H1 (cell line): ENCODE measurements around the gene GRM1. TPM values are rescaled to one million over a fixed set of nuclear protein-coding genes. Genes with fewer than 3 reads are reported as not detected.

Experiments used
- CTCF ChIA-PET: fragments of 300-600 bp; sonication (Branson Sonifier 250); formaldehyde crosslinking; loops from one replicate; lab custom pipeline; 2021; ENCODE audit not compliant: partially characterized antibody; lab: Charles Lee
- POLR2A ChIA-PET: fragments of 300-600 bp; sonication (Branson Sonifier 250); formaldehyde crosslinking; loops from one replicate; lab custom pipeline; 2021; ENCODE audit warnings: inconsistent platforms; ENCODE audit not compliant: partially characterized antibody; lab: Charles Lee
- DNase-seq, 2 experiments: peaks; one replicate each; pipeline versions ENCODE4 v3.0.0 to v3.0.0-alpha.2; 2010 to 2022; ENCODE audit warnings: low spot score in 2 of 2, low read depth in 1 of 2, mixed read lengths in 1 of 2
- FAIRE-seq: peaks from 2 replicates; lab custom pipeline; 2011; peaks lifted over from hg19 to GRCh38; lab: Jason Lieb, UNC
- H2AFZ ChIP-seq: 2 replicates; pipeline ENCODE4 v1.8.1; 2012; ENCODE audit warnings: low read length, inconsistent platforms
- H2AK5ac ChIP-seq: 2 replicates; pipeline ENCODE4 v1.6.1; 2013; ENCODE audit warnings: low read depth, low read length
- H2BK120ac ChIP-seq: replicated peaks from 2 replicates; pipeline ENCODE3; 2013; ENCODE audit warnings: low read depth, low read length, inconsistent platforms
- H2BK12ac ChIP-seq: 2 replicates; pipeline ENCODE4 v1.6.1; 2013; ENCODE audit warnings: low read depth, low read length
- H2BK15ac ChIP-seq: 2 replicates; pipeline ENCODE4 v1.6.1; 2013; ENCODE audit warnings: low read length
- H2BK20ac ChIP-seq: 2 replicates; pipeline ENCODE4 v1.6.1; 2013; ENCODE audit warnings: low read length
- H2BK5ac ChIP-seq: 2 replicates; pipeline ENCODE4 v1.6.1; 2013; ENCODE audit warnings: low read depth, low read length
- H3K14ac ChIP-seq: 2 replicates; pipeline ENCODE4 v1.6.1; 2013; ENCODE audit warnings: inconsistent platforms; ENCODE audit not compliant: insufficient read length
- H3K18ac ChIP-seq: 2 replicates; pipeline ENCODE4 v1.6.1; 2013; ENCODE audit warnings: low read length; ENCODE audit errors: extremely low read depth
- H3K23ac ChIP-seq: 2 replicates; pipeline ENCODE4 v1.6.1; 2013; ENCODE audit warnings: inconsistent platforms; ENCODE audit not compliant: insufficient read length
- H3K23me2 ChIP-seq: 2 replicates; pipeline ENCODE4 v1.6.1; 2013; ENCODE audit warnings: low read depth, low read length
- H3K27ac ChIP-seq: 2 replicates; pipeline ENCODE4 v1.6.1; 2011; ENCODE audit warnings: low read depth, low read length, inconsistent platforms
- H3K27me3 ChIP-seq, 4 experiments: replicated peaks in 1 of 4; 1 replicate in 1 of 4; 2 replicates in 3 of 4; pipeline versions ENCODE4 v1.6.1 to v1.8.1; 2011 to 2013; ENCODE audit warnings: low read length in 3 of 4, mild to moderate bottlenecking in 3 of 4, inconsistent platforms in 2 of 4, mixed read lengths in 2 of 4, moderate library complexity in 1 of 4; ENCODE audit not compliant: control insufficient read depth in 3 of 4, insufficient read depth in 3 of 4; ENCODE audit errors: extremely low read depth in 1 of 4
- H3K36me3 ChIP-seq, 4 experiments: 2 replicates each; pipeline versions ENCODE4 v1.6.1 to v1.8.1; 2011 to 2013; ENCODE audit warnings: mild to moderate bottlenecking in 4 of 4, low read length in 3 of 4, moderate library complexity in 2 of 4, control low read depth in 1 of 4, inconsistent platforms in 1 of 4; ENCODE audit not compliant: insufficient read depth in 4 of 4, control insufficient read depth in 2 of 4
- H3K4ac ChIP-seq: replicated peaks from 2 replicates; pipeline ENCODE3; 2013; ENCODE audit warnings: low read length, low read depth, mixed read lengths, inconsistent platforms; ENCODE audit not compliant: insufficient read length
- H3K4me1 ChIP-seq, 4 experiments: replicated peaks in 1 of 4; 1 replicate in 1 of 4; 2 replicates in 3 of 4; pipeline versions ENCODE4 v1.6.1 to v1.8.1; 2011 to 2013; ENCODE audit warnings: low read length in 3 of 4, inconsistent platforms in 2 of 4, mixed read lengths in 1 of 4; ENCODE audit not compliant: insufficient read depth in 4 of 4, control insufficient read depth in 3 of 4
- H3K4me2 ChIP-seq, 2 experiments: 2 replicates each; pipeline versions ENCODE4 v1.6.1 to v1.8.1; 2011 to 2013; ENCODE audit warnings: low read depth in 2 of 2, low read length in 2 of 2, control low read depth in 1 of 2, inconsistent platforms in 1 of 2, mild to moderate bottlenecking in 1 of 2; ENCODE audit not compliant: insufficient read depth in 1 of 2
- H3K4me3 ChIP-seq, 4 experiments: fragments of 200-600, 300-600 bp in 1 of 4; sonication (generic), shearing (Covaris generic), sonication (Bioruptor Twin) in 1 of 4; 2 replicates each; pipeline versions ENCODE4 v1.5.1 to v1.8.1; 2011 to 2016; ENCODE audit warnings: low read length in 4 of 4, low read depth in 3 of 4, control low read depth in 2 of 4, inconsistent platforms in 2 of 4, mild to moderate bottlenecking in 2 of 4, mixed read lengths in 1 of 4, moderate library complexity in 1 of 4; ENCODE audit not compliant: insufficient read depth in 2 of 4; ENCODE audit errors: extremely low read depth in 1 of 4
- H3K56ac ChIP-seq: replicated peaks from 2 replicates; pipeline ENCODE3; 2013; ENCODE audit warnings: low read depth, mild to moderate bottlenecking, mixed read lengths, low read length, inconsistent platforms; ENCODE audit not compliant: insufficient read length
- H3K79me1 ChIP-seq: 2 replicates; pipeline ENCODE4 v1.6.1; 2013; ENCODE audit warnings: low read depth, low read length, control low read depth
- H3K79me2 ChIP-seq, 2 experiments: 2 replicates each; pipeline versions ENCODE4 v1.6.1 to v1.8.1; 2012 to 2013; ENCODE audit warnings: low read length in 2 of 2, mild to moderate bottlenecking in 2 of 2, inconsistent platforms in 1 of 2; ENCODE audit not compliant: insufficient read depth in 2 of 2, control insufficient read depth in 1 of 2
- H3K9ac ChIP-seq, 4 experiments: replicated peaks in 1 of 4; 1 replicate in 1 of 4; 2 replicates in 3 of 4; pipeline versions ENCODE4 v1.6.1 to v1.8.1; 2011 to 2013; ENCODE audit warnings: low read depth in 3 of 4, low read length in 3 of 4, control low read depth in 2 of 4, mild to moderate bottlenecking in 2 of 4, moderate library complexity in 2 of 4, inconsistent platforms in 1 of 4; ENCODE audit errors: extremely low read depth in 1 of 4
- H3K9me3 ChIP-seq, 2 experiments: 2 replicates each; pipeline versions ENCODE4 v1.6.1 to v1.8.1; 2012 to 2013; ENCODE audit warnings: mild to moderate bottlenecking in 2 of 2, moderate library complexity in 2 of 2, control low read depth in 1 of 2, inconsistent platforms in 1 of 2, low read depth in 1 of 2, low read length in 1 of 2, mixed read lengths in 1 of 2; ENCODE audit not compliant: insufficient read depth in 2 of 2
- H4K20me1 ChIP-seq, 2 experiments: replicated peaks in 1 of 2; 2 replicates each; pipeline versions ENCODE3 to v1.8.1; 2011 to 2013; ENCODE audit warnings: inconsistent platforms in 2 of 2, low read length in 2 of 2, mild to moderate bottlenecking in 1 of 2; ENCODE audit not compliant: insufficient read depth in 2 of 2, control insufficient read depth in 1 of 2
- H4K5ac ChIP-seq: 2 replicates; pipeline ENCODE4 v1.6.1; 2013; ENCODE audit warnings: low read length, low read depth, mixed read lengths, inconsistent platforms; ENCODE audit not compliant: insufficient read length
- H4K8ac ChIP-seq: 2 replicates; pipeline ENCODE4 v1.8.0; 2013; ENCODE audit warnings: mild to moderate bottlenecking, moderate library complexity, low read length, inconsistent platforms; ENCODE audit not compliant: insufficient read depth; ENCODE audit errors: extremely low read depth
- H4K91ac ChIP-seq: replicated peaks from 2 replicates; pipeline ENCODE3; 2013; ENCODE audit warnings: low read length, mixed read lengths, inconsistent platforms; ENCODE audit not compliant: insufficient read length
- CBX5 ChIP-seq: fragments of 300-800, 300-1000 bp; sonication (generic); IDR thresholded peaks from 2 replicates; pipeline ENCODE4 v1.7.1; 2016; ENCODE audit warnings: antibody characterized with exemption, low read length, low read depth
- CHD1 ChIP-seq: IDR thresholded peaks from 2 replicates; pipeline ENCODE4 v1.6.1; 2012; ENCODE audit warnings: low read depth, low read length, improper control_type of control experiment
- CHD2 ChIP-seq: IDR thresholded peaks from 2 replicates; pipeline ENCODE4 v1.6.1; 2012; ENCODE audit warnings: low read length, improper control_type of control experiment
- JUN ChIP-seq: IDR thresholded peaks from 2 replicates; pipeline ENCODE4 v1.6.1; 2011; ENCODE audit warnings: low read depth, mild to moderate bottlenecking, improper control_type of control experiment, low read length
- MAFK ChIP-seq: IDR thresholded peaks from 2 replicates; pipeline ENCODE4 v1.6.1; 2012; ENCODE audit warnings: low read depth, mild to moderate bottlenecking, improper control_type of control experiment, low read length
- PHF8 ChIP-seq: fragments of 200-600 bp; sonication (generic); conservative IDR thresholded peaks from 2 replicates; pipeline ENCODE4 v1.7.1; 2012; ENCODE audit warnings: low read depth, mild to moderate bottlenecking, inconsistent platforms, low read length, moderate library complexity
- POLR2AphosphoS5 ChIP-seq: IDR thresholded peaks from 2 replicates; pipeline ENCODE4 v1.6.1; 2011; ENCODE audit warnings: low read depth, low read length
- RAD21 ChIP-seq, 2 experiments: IDR thresholded peaks in 1 of 2; conservative IDR thresholded peaks in 1 of 2; 2 replicates each; pipeline ENCODE4 v1.6.1; 2011; ENCODE audit warnings: low read depth in 2 of 2, low read length in 2 of 2, improper control_type of control experiment in 1 of 2, inconsistent platforms in 1 of 2, mild to moderate bottlenecking in 1 of 2, moderate library complexity in 1 of 2
- SIRT6 ChIP-seq: IDR thresholded peaks from one replicate; pipeline ENCODE4 v1.7.1; 2012; ENCODE audit warnings: low read length, inconsistent platforms
- SP1 ChIP-seq: IDR thresholded peaks from 2 replicates; pipeline ENCODE4 v1.6.1; 2011; ENCODE audit warnings: low read depth, low read length
- TEAD4 ChIP-seq: IDR thresholded peaks from 2 replicates; pipeline ENCODE4 v1.6.1; 2012; ENCODE audit warnings: low read depth, low read length, inconsistent platforms, mixed read lengths
- YY1 ChIP-seq: IDR thresholded peaks from 2 replicates; pipeline ENCODE4 v1.6.1; 2011; ENCODE audit warnings: low read depth, mild to moderate bottlenecking, low read length
- ZNF274 ChIP-seq: IDR thresholded peaks from 2 replicates; pipeline ENCODE4 v1.7.0; 2012; ENCODE audit warnings: low read length, borderline replicate concordance; ENCODE audit errors: extremely low read depth
- WGBS, 2 experiments: shearing (Covaris generic) in 1 of 2; methylation state at CpG; one replicate each; pipeline versions ENCODE4 v1.1.6 to v1.1.7; 2013 to 2015; ENCODE audit warnings: low lambda C conversion rate in 2 of 2, mixed read lengths in 2 of 2, inconsistent platforms in 1 of 2, low coverage in 1 of 2, missing lambda C conversion rate in 1 of 2; ENCODE audit not compliant: insufficient replicate concordance in 2 of 2, insufficient coverage in 1 of 2, insufficient read length in 1 of 2; ENCODE audit errors: extremely low coverage in 1 of 2, missing lambda C conversion rate in 1 of 2; 5-methylcytosine and 5-hydroxymethylcytosine counted together
- polyA plus RNA-seq, 7 experiments: library from polyadenylated mRNA; depleted of rRNA in 3 of 7; stranded (reverse) in 5 of 7; unstranded in 2 of 7; fragments of >200 nt in 5 of 7; fragments of 200-250 nt in 2 of 7; gene quantifications; 1 replicate in 5 of 7; 2 replicates in 1 of 7; 4 replicates in 1 of 7; pipeline versions ENCODE4 v1.2.1 to v1.2.3, GENCODE V29; 2011 to 2013; ENCODE audit warnings: missing spikeins in 2 of 7, mixed read lengths in 2 of 7
- total RNA-seq: library from RNA; stranded (reverse); fragmentation: NEBNext Ultra II Directional; extraction: Animal tissue kit (Norgen Biotek cat#: 25700); gene quantifications from 2 replicates; pipeline ENCODE4 v1.2.1, GENCODE V29; 2021
- TF ChIP-seq, protein P1 (sequence below): IDR thresholded peaks from 2 replicates; pipeline ENCODE4 v1.6.1; 2012; ENCODE audit warnings: inconsistent platforms

Gene GRM1
- total and polyA plus RNA-seq, 2 of the 8 experiments (the other 6 are each of a cell fraction or from before 2014, with no cell fraction given) = 0.15 to 1.3 TPM

DNA sequence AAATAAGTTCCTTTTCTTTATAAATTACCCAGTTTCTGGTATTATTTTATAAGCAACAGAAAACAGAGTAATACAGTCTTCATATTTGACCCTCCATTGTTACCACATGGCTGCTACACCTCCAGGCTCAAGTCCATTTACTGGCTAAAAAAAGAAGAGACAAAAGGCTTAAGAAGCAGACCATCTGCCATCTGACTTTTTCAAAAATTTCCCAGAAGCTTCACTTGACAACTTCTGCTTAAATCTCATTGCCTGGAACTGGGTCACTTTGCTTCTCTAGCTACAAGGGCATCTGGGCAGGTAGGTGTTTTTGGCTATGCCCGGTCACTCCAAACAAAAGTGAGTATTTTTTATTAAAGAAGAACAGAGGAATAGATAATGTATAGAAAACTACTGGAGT is 118.0 kb downstream of the GRM1 start:
- Histone ChIP-seq H2BK5ac (no peak overlapping the region), H2BK20ac (no peak overlapping the region), H3K4me3 (no peak overlapping the region), H4K20me1 (no peaks in the 10 kb centered on the region), H3K9ac (no peak overlapping the region), H3K9me3 (no peaks in the 10 kb centered on the region), H4K8ac (no peak overlapping the region), H2BK120ac (no peak overlapping the region), H3K23me2 (no peaks in the 10 kb centered on the region; the same call in 1 of the 2 replicates), H3K56ac (no peak overlapping the region), H2AFZ (no peak overlapping the region), H2BK12ac (no peak overlapping the region), H3K79me1 (no peaks in the 10 kb centered on the region), H3K79me2 (no peaks in the 10 kb centered on the region), H3K36me3 (no peaks in the 10 kb centered on the region; a peak in 1 of 8 replicates), H2BK15ac (no peak overlapping the region)
- WGBS, 2 experiments = 100% methylated on average over 1 of the region's 1 CpG; no CpG with 5 or more reads in 1 of the 2 experiments
- ChIA-PET POLR2A (no interaction called here), CTCF (no interaction called here)
- DNase-seq = no peak
- TF ChIP-seq CBX5 = no peak
- TF ChIP-seq MAFK = no peak
- no peak for TF ChIP-seq PHF8
- no peak for TF ChIP-seq YY1
- no peak for TF ChIP-seq POLR2AphosphoS5
- TF ChIP-seq SP1 = no peak
- TF ChIP-seq TEAD4 = no peak
- no peak for TF ChIP-seq CHD1
- TF ChIP-seq RAD21 (IDR thresholded peaks at IDR 0.05 in 1 of 2, conservative IDR thresholded peaks at IDR 0.05 in 1 of 2; ENCODE audit: low read depth in 2 of 2, low read length in 2 of 2) = no peak
- no peak for TF ChIP-seq JUN
- TF ChIP-seq ZNF274 = no peak
- TF ChIP-seq CHD2 = no peak
- TF ChIP-seq, protein P1, sequence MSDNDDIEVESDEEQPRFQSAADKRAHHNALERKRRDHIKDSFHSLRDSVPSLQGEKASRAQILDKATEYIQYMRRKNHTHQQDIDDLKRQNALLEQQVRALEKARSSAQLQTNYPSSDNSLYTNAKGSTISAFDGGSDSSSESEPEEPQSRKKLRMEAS = no peak
- TF ChIP-seq SIRT6 = no peak
- TF ChIP-seq, all 59 proteins: peak for 0
- no peak overlapping the region for H4K91ac ChIP-seq
- H3K27ac ChIP-seq = no peak overlapping the region
- H2AK5ac ChIP-seq = no peak overlapping the region
- no peaks in the 10 kb centered on the region for H3K4me1 ChIP-seq
- no peak overlapping the region for H3K23ac ChIP-seq
- no peak overlapping the region for H3K4ac ChIP-seq
- no peak overlapping the region for H4K5ac ChIP-seq
- no peak overlapping the region for H3K4me2 ChIP-seq
- H3K18ac ChIP-seq = no peak overlapping the region
- H3K14ac ChIP-seq = no peak overlapping the region
- H3K27me3 ChIP-seq = no peaks in the 10 kb centered on the region
- FAIRE-seq = no peak
